K562 (cell line): ENCODE measurements around the gene OSBP2. TPM values are rescaled to one million over a fixed set of nuclear protein-coding genes. Genes with fewer than 3 reads are reported as not detected.

Experiments
- ATAC-seq: fragments of 200-7000 bp; cut with Tn5 transposase; 3 replicates; pipeline ENCODE4 v1.9.1; 2020; ENCODE audit warnings: moderate library complexity
- BruUV-seq: library from RNA; stranded (reverse); fragments of 400-500 nt; replicated peaks from 2 replicates; lab custom pipeline; 2021; lab: Mats Ljungman, UMichigan
- CTCF ChIA-PET: fragments of 300-600 bp; formaldehyde crosslinking; extraction: SDS; loops from one replicate; lab custom pipeline; 2021; ENCODE audit warnings: low intra/inter-chr PET ratio; lab: Yijun Ruan, JAX
- POLR2A ChIA-PET: fragments of 300-600, 350-650 bp; sonication (Branson Sonifier 250); formaldehyde crosslinking; extraction: SDS; loops from one replicate; lab custom pipeline; 2021; ENCODE audit warnings: antibody characterized with exemption, inconsistent platforms; lab: Yijun Ruan, JAX
- DNase-seq, 4 experiments: peaks; one replicate each; pipeline versions ENCODE4 v3.0.0 to v3.0.0-alpha.2; 2011 to 2018; ENCODE audit warnings: low spot score in 3 of 4, mixed read lengths in 3 of 4; ENCODE audit errors: extremely low read depth in 1 of 4
- FAIRE-seq: peaks from 2 replicates; lab custom pipeline; 2011; peaks lifted over from hg19 to GRCh38; lab: Jason Lieb, UNC
- H2AFZ ChIP-seq: 2 replicates; pipeline ENCODE4 v1.6.0; 2011; ENCODE audit warnings: low read depth, low read length, control low read depth, inconsistent platforms
- H3K27ac ChIP-seq: fragments of 200-600 bp; 3 replicates; pipeline ENCODE4 v1.8.0; 2011; ENCODE audit warnings: low read depth, mild to moderate bottlenecking, control low read depth, inconsistent platforms, low read length, moderate library complexity, mixed read lengths; ENCODE audit errors: extremely low read depth
- H3K27me3 ChIP-seq, 2 experiments: fragments of 300-600 bp in 1 of 2; 2 replicates in 1 of 2; 3 replicates in 1 of 2; pipeline versions ENCODE4 v1.6.0 to v1.8.0; 2011; ENCODE audit warnings: inconsistent platforms in 2 of 2, low read length in 2 of 2, mild to moderate bottlenecking in 1 of 2, mixed read lengths in 1 of 2, moderate library complexity in 1 of 2; ENCODE audit not compliant: control insufficient read depth in 2 of 2, insufficient read depth in 2 of 2
- H3K36me3 ChIP-seq: fragments of 300-600 bp; 3 replicates; pipeline ENCODE4 v1.8.0; 2011; ENCODE audit warnings: mild to moderate bottlenecking, low read length, inconsistent platforms; ENCODE audit not compliant: control insufficient read depth, insufficient read depth
- H3K4me1 ChIP-seq, 2 experiments: fragments of 200-600 bp in 1 of 2; replicated peaks in 1 of 2; 2 replicates in 1 of 2; 3 replicates in 1 of 2; pipeline versions ENCODE4 v1.5.1 to v1.8.0; 2011; ENCODE audit warnings: inconsistent platforms in 2 of 2, low read length in 2 of 2, mild to moderate bottlenecking in 1 of 2, mixed read lengths in 1 of 2, moderate library complexity in 1 of 2; ENCODE audit not compliant: control insufficient read depth in 2 of 2, insufficient read depth in 2 of 2
- H3K4me2 ChIP-seq: 2 replicates; pipeline ENCODE4 v1.6.1; 2011; ENCODE audit warnings: low read length, control low read depth, inconsistent platforms, mixed read lengths; ENCODE audit not compliant: insufficient read depth
- H3K4me3 ChIP-seq: fragments of 200-600 bp; sonication (generic), shearing (Covaris generic); 2 replicates; pipeline ENCODE4 v1.5.1; 2016; ENCODE audit warnings: control low read depth, inconsistent platforms
- H3K79me2 ChIP-seq: fragments of 200-600 bp; 3 replicates; pipeline ENCODE4 v1.8.0; 2011; ENCODE audit warnings: low read length, inconsistent platforms; ENCODE audit not compliant: control insufficient read depth, insufficient read depth
- H3K9ac ChIP-seq, 2 experiments: 2 replicates each; pipeline versions ENCODE4 v1.6.0 to v1.6.1; 2011; ENCODE audit warnings: low read depth in 2 of 2, low read length in 2 of 2, control low read depth in 1 of 2, inconsistent platforms in 1 of 2, mild to moderate bottlenecking in 1 of 2, mixed read lengths in 1 of 2; ENCODE audit not compliant: insufficient read depth in 1 of 2
- H3K9me1 ChIP-seq: one replicate; pipeline ENCODE4 v1.6.0; 2011; ENCODE audit warnings: inconsistent platforms, mild to moderate bottlenecking, low read length, moderate library complexity; ENCODE audit not compliant: control insufficient read depth, insufficient read depth
- H3K9me3 ChIP-seq: replicated peaks from 2 replicates; pipeline ENCODE4 v1.5.1; 2011; ENCODE audit warnings: low read depth, low read length, inconsistent platforms; ENCODE audit not compliant: control insufficient read depth, insufficient read depth
- H4K20me1 ChIP-seq: replicated peaks from 2 replicates; pipeline ENCODE4 v1.6.1; 2011; ENCODE audit warnings: low read length, inconsistent platforms, mixed read lengths; ENCODE audit not compliant: control insufficient read depth, insufficient read depth
- ATF7 ChIP-seq: fragments of 450-650 bp; IDR thresholded peaks from 2 replicates; pipeline ENCODE4 v1.7.1; 2014; ENCODE audit warnings: mild to moderate bottlenecking, moderate library complexity
- BHLHE40 ChIP-seq: IDR thresholded peaks from 2 replicates; pipeline ENCODE4 v1.6.1; 2011; ENCODE audit warnings: low read length, improper control_type of control experiment
- CBX3 ChIP-seq, 2 experiments: IDR thresholded peaks; 1 replicate in 1 of 2; 2 replicates in 1 of 2; pipeline ENCODE4 v1.6.1; 2012; ENCODE audit warnings: inconsistent platforms in 2 of 2, low read length in 2 of 2, borderline replicate concordance in 1 of 2, control low read depth in 1 of 2
- WGBS: fragments of 100-300 bp; shearing (Covaris generic); methylation state at CpG from one replicate; pipeline ENCODE4 v1.1.6; 2016; ENCODE audit warnings: low coverage, mixed read lengths; ENCODE audit not compliant: insufficient coverage; ENCODE audit errors: missing lambda C conversion rate; 5-methylcytosine and 5-hydroxymethylcytosine counted together
- in situ Hi-C: fragments of 300-500 bp; cut with MboI; formaldehyde crosslinking; loops from 4 replicates; pipeline ENCODE4 v1.15.0; 2018; ENCODE audit warnings: inconsistent platforms, mixed read lengths
- intact Hi-C: fragments of 100-400 bp; cut with micrococcal nuclease; formaldehyde crosslinking; loops from 2 replicates; pipeline ENCODE4 v1.14.2; 2022
- polyA plus RNA-seq, 8 experiments: library from polyadenylated mRNA; depleted of rRNA in 4 of 8; stranded (reverse) in 5 of 8; unstranded in 3 of 8; fragments of >200 nt; fragmentation: Nextera tagmentation in 2 of 8; fragmentation: Illumina TruSeq in 1 of 8; extraction: Ambion mirVana in 2 of 8; extraction: Trizol in 1 of 8; gene quantifications; 2 replicates each; pipeline versions ENCODE4 v1.2.1 to v1.2.3, GENCODE V29; 2011 to 2014; ENCODE audit warnings: inconsistent platforms in 1 of 8, missing spikeins in 1 of 8
- total RNA-seq, 7 experiments: library from RNA; depleted of rRNA in 6 of 7; stranded (reverse); fragments of >200 nt in 6 of 7; fragmentation: Illumina TruSeq in 2 of 7; extraction: Trizol in 2 of 7; gene quantifications; 2 replicates each; pipeline versions ENCODE4 v1.2.1 to v1.2.3, GENCODE V29; 2011 to 2021; ENCODE audit warnings: low replicate concordance in 1 of 7
- TF ChIP-seq, protein P1 (sequence below): fragments of 200-800 bp; sonication (Bioruptor generic); IDR thresholded peaks from 2 replicates; pipeline ENCODE4 v1.6.1; 2016; ENCODE audit warnings: missing genetic modification characterization, missing compliant biosample characterization

OSBP2 gene
- total and polyA plus RNA-seq, 9 of the 15 experiments (the other 6 are each of a cell fraction or from before 2014, with no cell fraction given) = 0.52 to 29.5 (median 21.6) TPM

DNA sequence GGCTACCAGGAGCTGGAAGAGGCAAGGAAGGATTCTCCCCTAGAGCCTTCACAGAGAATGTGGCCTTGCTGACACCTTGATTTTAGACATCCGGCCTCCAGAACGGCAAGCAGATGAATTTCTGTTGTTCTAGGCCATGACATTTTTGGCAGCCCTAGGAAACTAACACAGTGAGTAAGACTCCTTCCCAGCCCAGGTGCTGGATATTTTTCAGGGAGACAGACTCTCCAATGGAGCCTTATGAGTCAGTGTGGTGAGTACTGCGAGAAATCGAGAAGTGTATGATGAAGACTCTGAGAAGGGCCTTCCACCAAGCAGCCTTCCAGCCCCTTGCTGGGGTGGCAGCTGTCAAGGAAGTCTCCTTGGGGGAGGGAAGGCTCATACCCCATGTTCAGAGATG, 114.4 kb downstream of the OSBP2 start:
- Histone ChIP-seq H3K9me3 (no peaks in the 10 kb centered on the region), H2AFZ (no peak overlapping the region), H3K4me1 (no peaks in the 10 kb centered on the region; a peak in 1 of 5 replicates), H3K9me1 (no peaks in the 10 kb centered on the region), H3K27me3 (peaks cover 10 to 23% of the 10 kb centered on the region in 2 experiments; a peak in 4 of 5 replicates), H3K27ac (no peak overlapping the region), H3K4me3 (no peak overlapping the region), H3K4me2 (no peak overlapping the region), H3K79me2 (no peaks in the 10 kb centered on the region)
- DNase-seq (no peak), FAIRE-seq (no peak), ATAC-seq (no peak)
- CTCF ChIA-PET = no interaction called here
- POLR2A ChIA-PET = no interaction called here
- 7% methylated on average over 4 of the region's 4 CpGs for WGBS
- TF ChIP-seq BHLHE40 (no peak), CBX3 (IDR thresholded peaks at IDR 0.05; ENCODE audit: borderline replicate concordance in 1 of 2, low read length in 2 of 2) (no peak), ATF7 (no peak)
- TF ChIP-seq, protein P1, sequence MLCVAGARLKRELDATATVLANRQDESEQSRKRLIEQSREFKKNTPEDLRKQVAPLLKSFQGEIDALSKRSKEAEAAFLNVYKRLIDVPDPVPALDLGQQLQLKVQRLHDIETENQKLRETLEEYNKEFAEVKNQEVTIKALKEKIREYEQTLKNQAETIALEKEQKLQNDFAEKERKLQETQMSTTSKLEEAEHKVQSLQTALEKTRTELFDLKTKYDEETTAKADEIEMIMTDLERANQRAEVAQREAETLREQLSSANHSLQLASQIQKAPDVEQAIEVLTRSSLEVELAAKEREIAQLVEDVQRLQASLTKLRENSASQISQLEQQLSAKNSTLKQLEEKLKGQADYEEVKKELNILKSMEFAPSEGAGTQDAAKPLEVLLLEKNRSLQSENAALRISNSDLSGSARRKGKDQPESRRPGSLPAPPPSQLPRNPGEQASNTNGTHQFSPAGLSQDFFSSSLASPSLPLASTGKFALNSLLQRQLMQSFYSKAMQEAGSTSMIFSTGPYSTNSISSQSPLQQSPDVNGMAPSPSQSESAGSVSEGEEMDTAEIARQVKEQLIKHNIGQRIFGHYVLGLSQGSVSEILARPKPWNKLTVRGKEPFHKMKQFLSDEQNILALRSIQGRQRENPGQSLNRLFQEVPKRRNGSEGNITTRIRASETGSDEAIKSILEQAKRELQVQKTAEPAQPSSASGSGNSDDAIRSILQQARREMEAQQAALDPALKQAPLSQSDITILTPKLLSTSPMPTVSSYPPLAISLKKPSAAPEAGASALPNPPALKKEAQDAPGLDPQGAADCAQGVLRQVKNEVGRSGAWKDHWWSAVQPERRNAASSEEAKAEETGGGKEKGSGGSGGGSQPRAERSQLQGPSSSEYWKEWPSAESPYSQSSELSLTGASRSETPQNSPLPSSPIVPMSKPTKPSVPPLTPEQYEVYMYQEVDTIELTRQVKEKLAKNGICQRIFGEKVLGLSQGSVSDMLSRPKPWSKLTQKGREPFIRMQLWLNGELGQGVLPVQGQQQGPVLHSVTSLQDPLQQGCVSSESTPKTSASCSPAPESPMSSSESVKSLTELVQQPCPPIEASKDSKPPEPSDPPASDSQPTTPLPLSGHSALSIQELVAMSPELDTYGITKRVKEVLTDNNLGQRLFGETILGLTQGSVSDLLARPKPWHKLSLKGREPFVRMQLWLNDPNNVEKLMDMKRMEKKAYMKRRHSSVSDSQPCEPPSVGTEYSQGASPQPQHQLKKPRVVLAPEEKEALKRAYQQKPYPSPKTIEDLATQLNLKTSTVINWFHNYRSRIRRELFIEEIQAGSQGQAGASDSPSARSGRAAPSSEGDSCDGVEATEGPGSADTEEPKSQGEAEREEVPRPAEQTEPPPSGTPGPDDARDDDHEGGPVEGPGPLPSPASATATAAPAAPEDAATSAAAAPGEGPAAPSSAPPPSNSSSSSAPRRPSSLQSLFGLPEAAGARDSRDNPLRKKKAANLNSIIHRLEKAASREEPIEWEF (CRISPR knock-in tag) = no peak
- TF ChIP-seq, all 486 proteins: peak for 0
- no peaks in the 10 kb centered on the region for H3K36me3 ChIP-seq
- no TSS peak for BruUV-seq
- no peaks in the 10 kb centered on the region for H4K20me1 ChIP-seq
- H3K9ac ChIP-seq = no peak overlapping the region
- intact Hi-C loops = no loop called here
- in situ Hi-C loops = no loop called here
